Spleen (tissue), 7 donors: ENCODE measurements around the gene ICE2.

Source experiments
- POLR2A ChIP-seq, 3 donors: fragments of 450-650 bp; IDR thresholded peaks; one replicate each; pipeline ENCODE4 v1.5.1; 2017; ENCODE audit warnings: antibody characterized with exemption in 3 of 3, mild to moderate bottlenecking in 1 of 3
- TF ChIP-seq, protein P1 (sequence below), 11 experiments: fragments of 200-600 bp in 7 of 11; fragments of 450-650 bp in 4 of 11; sonication (generic) in 4 of 11; IDR thresholded peaks in 8 of 11; conservative IDR thresholded peaks in 3 of 11; 1 replicate in 7 of 11; 2 replicates in 4 of 11; pipeline versions ENCODE4 v1.4.0 to v1.8.0; 2016 to 2021; ENCODE audit warnings: antibody characterized with exemption in 11 of 11, inconsistent platforms in 4 of 11, mild to moderate bottlenecking in 1 of 11
- donor health status: DM: no; HTN: no; CAD: no; lungs with moderate emphysema.
- donor health status: DM: no; HTN: no; CAD: no.
- donor health status: DM: no; HTN: no; CAD: no.

DNA sequence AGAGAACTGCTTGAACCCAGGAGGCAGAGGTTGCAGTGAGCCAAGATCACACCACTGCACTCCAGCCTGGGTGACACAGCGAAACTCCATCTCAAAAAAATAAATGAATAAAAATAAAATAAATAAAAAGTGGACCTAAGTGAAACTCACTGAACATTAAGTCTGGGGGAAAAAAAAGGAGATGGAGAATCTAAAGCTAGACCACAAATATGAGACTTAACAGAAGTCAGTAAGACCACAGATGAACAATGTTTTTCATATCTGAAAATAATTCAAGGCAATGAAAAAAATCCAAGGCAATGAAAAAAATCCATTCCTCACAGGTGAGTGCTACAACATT is 99.8 kb downstream of the ICE2 start:
- TF ChIP-seq, protein P1, sequence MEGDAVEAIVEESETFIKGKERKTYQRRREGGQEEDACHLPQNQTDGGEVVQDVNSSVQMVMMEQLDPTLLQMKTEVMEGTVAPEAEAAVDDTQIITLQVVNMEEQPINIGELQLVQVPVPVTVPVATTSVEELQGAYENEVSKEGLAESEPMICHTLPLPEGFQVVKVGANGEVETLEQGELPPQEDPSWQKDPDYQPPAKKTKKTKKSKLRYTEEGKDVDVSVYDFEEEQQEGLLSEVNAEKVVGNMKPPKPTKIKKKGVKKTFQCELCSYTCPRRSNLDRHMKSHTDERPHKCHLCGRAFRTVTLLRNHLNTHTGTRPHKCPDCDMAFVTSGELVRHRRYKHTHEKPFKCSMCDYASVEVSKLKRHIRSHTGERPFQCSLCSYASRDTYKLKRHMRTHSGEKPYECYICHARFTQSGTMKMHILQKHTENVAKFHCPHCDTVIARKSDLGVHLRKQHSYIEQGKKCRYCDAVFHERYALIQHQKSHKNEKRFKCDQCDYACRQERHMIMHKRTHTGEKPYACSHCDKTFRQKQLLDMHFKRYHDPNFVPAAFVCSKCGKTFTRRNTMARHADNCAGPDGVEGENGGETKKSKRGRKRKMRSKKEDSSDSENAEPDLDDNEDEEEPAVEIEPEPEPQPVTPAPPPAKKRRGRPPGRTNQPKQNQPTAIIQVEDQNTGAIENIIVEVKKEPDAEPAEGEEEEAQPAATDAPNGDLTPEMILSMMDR (IDR thresholded peaks at IDR 0.05 in 8 of 11, conservative IDR thresholded peaks at IDR 0.05 in 3 of 11) = no peak
- no peak for TF ChIP-seq POLR2A (IDR thresholded peaks at IDR 0.05)
